Measurements from ENCODE around the gene FREY1. TPM values are rescaled to one million over a fixed set of nuclear protein-coding genes. Genes with fewer than 3 reads are reported as not detected.

Gene FREY1
- total and polyA plus RNA-seq, 2 donors (not counting 1 experiment from before 2014, with no cell fraction given): 0.83 TPM; not detected in 1

GRCh38 chr11:45925550-45925949, 18.5 kb upstream of the FREY1 start:
- Histone ChIP-seq H3K9ac (ENCODE audit: insufficient read depth, low read length) (no peak overlapping the region), H4K20me1 (ENCODE audit: control insufficient read depth, extremely low read depth, insufficient read depth, low read length) (no peaks in the 10 kb centered on the region), H3K27me3 (ENCODE audit: control insufficient read depth, insufficient read depth, low read length) (peaks cover 31% of the 10 kb centered on the region), H3K9me3 (ENCODE audit: control insufficient read depth, insufficient read depth, low read depth, low read length) (no peaks in the 10 kb centered on the region), H3K79me2 (ENCODE audit: control insufficient read depth, insufficient read depth, low read length) (no peaks in the 10 kb centered on the region), H3K27ac (ENCODE audit: insufficient read depth, low read length) (no peak overlapping the region), H3K4me2 (ENCODE audit: extremely low read depth, insufficient read depth, low read length) (no peak overlapping the region), H3K4me3 (replicated peaks in 1 of 4; ENCODE audit: control extremely low read depth in 1 of 4, insufficient read depth in 1 of 4, low read depth in 3 of 4, low read length in 4 of 4) (no peak overlapping the region), H3K4me1 (ENCODE audit: control insufficient read depth, extremely low read depth, insufficient read depth, low read length) (no peaks in the 10 kb centered on the region), H3K36me3 (ENCODE audit: control insufficient read depth, insufficient read depth, low read length) (peaks cover 2% of the 10 kb centered on the region), H2AFZ (ENCODE audit: low read length) (no peak overlapping the region)
- no peak for DNase-seq (ENCODE audit: low read depth in 2 of 2)
- TF ChIP-seq EZH2 (IDR thresholded peaks at IDR 0.05; ENCODE audit: low read length, missing control alignments): no peak
- TF ChIP-seq CTCF (conservative IDR thresholded peaks at IDR 0.05 in 1 of 2, IDR thresholded peaks at IDR 0.05 in 1 of 2; ENCODE audit: low read depth in 1 of 2, low read length in 2 of 2): no peak

- DNase-seq (ENCODE audit: low read depth in 2 of 2): no peak
- Histone ChIP-seq H3K36me3 (ENCODE audit: control insufficient read depth, insufficient read depth, low read length) (no peaks in the 10 kb centered on the region), H3K4me3 (replicated peaks in 1 of 4; ENCODE audit: control extremely low read depth in 1 of 4, insufficient read depth in 1 of 4, low read depth in 3 of 4, low read length in 4 of 4) (no peak overlapping the region), H3K9ac (ENCODE audit: insufficient read depth, low read length) (no peak overlapping the region), H2AFZ (ENCODE audit: low read length) (no peak overlapping the region), H3K79me2 (ENCODE audit: control insufficient read depth, insufficient read depth, low read length) (no peaks in the 10 kb centered on the region), H4K20me1 (ENCODE audit: control insufficient read depth, extremely low read depth, insufficient read depth, low read length) (no peaks in the 10 kb centered on the region), H3K27ac (ENCODE audit: insufficient read depth, low read length) (no peak overlapping the region), H3K9me3 (ENCODE audit: control insufficient read depth, insufficient read depth, low read depth, low read length) (no peaks in the 10 kb centered on the region), H3K4me2 (ENCODE audit: extremely low read depth, insufficient read depth, low read length) (no peak overlapping the region), H3K4me1 (ENCODE audit: control insufficient read depth, extremely low read depth, insufficient read depth, low read length) (no peaks in the 10 kb centered on the region), H3K27me3 (ENCODE audit: control insufficient read depth, insufficient read depth, low read length) (peaks cover 31% of the 10 kb centered on the region)
- TF ChIP-seq EZH2 (IDR thresholded peaks at IDR 0.05; ENCODE audit: low read length, missing control alignments): no peak
- no peak for TF ChIP-seq CTCF (conservative IDR thresholded peaks at IDR 0.05 in 1 of 2, IDR thresholded peaks at IDR 0.05 in 1 of 2; ENCODE audit: low read depth in 1 of 2, low read length in 2 of 2)
Measured at GRCh38 chr11:45924927-45925326, 17.9 kb upstream of the FREY1 start.

GRCh38 chr11:45924036-45924915, 17.2 kb upstream of the FREY1 start:
- no peaks in the 10 kb centered on the region for H3K9me3 ChIP-seq (ENCODE audit: control insufficient read depth, insufficient read depth, low read depth, low read length)
- no peak overlapping the region for H3K27ac ChIP-seq (ENCODE audit: insufficient read depth, low read length)
- H4K20me1 ChIP-seq (ENCODE audit: control insufficient read depth, extremely low read depth, insufficient read depth, low read length): no peaks in the 10 kb centered on the region
- H3K36me3 ChIP-seq (ENCODE audit: control insufficient read depth, insufficient read depth, low read length): no peaks in the 10 kb centered on the region
- no peak for DNase-seq (ENCODE audit: low read depth in 2 of 2)
- TF ChIP-seq EZH2 (IDR thresholded peaks at IDR 0.05; ENCODE audit: low read length, missing control alignments): peak; percentile 66
- TF ChIP-seq CTCF (conservative IDR thresholded peaks at IDR 0.05 in 1 of 2, IDR thresholded peaks at IDR 0.05 in 1 of 2; ENCODE audit: low read depth in 1 of 2, low read length in 2 of 2): no peak
- H3K27me3 ChIP-seq (ENCODE audit: control insufficient read depth, insufficient read depth, low read length): peaks cover 31% of the 10 kb centered on the region
- H3K9ac ChIP-seq (ENCODE audit: insufficient read depth, low read length): no peak overlapping the region
- no peak overlapping the region for H3K4me3 ChIP-seq (replicated peaks in 1 of 4; ENCODE audit: control extremely low read depth in 1 of 4, insufficient read depth in 1 of 4, low read depth in 3 of 4, low read length in 4 of 4)
- H3K4me2 ChIP-seq (ENCODE audit: extremely low read depth, insufficient read depth, low read length): no peak overlapping the region
- no peak overlapping the region for H2AFZ ChIP-seq (ENCODE audit: low read length)
- no peaks in the 10 kb centered on the region for H3K4me1 ChIP-seq (ENCODE audit: control insufficient read depth, extremely low read depth, insufficient read depth, low read length)
- H3K79me2 ChIP-seq (ENCODE audit: control insufficient read depth, insufficient read depth, low read length): no peaks in the 10 kb centered on the region
